Naive thymus-derived CD8-positive, alpha-beta T cell (primary cell): ENCODE results near the gene TRABD2B. TPM values are rescaled to one million over a fixed set of nuclear protein-coding genes. Genes with fewer than 3 reads are reported as not detected.

Source experiments
- polyA plus RNA-seq, 3 donors: library from polyadenylated mRNA; unstranded; fragments of 300-500 nt; fragmentation: Illumina TruSeq; gene quantifications; one replicate each; pipeline ENCODE4 v1.2.3, GENCODE V29; 2021
- total RNA-seq, 8 experiments: library from RNA in 2 of 8; stranded (reverse) in 2 of 8; gene quantifications; one replicate each; pipeline ENCODE4 v1.2.3 and lab custom pipeline; 2021 to 2026

TRABD2B gene
- total and polyA plus RNA-seq, 5 experiments from 2014 or later, result not detected

Other genes starting within 250 kb of the TRABD2B start
- gene SLC5A9, start 225.3 kb upstream of the TRABD2B start, total RNA-seq, result not detected
- gene SLC5A9, start 225.3 kb upstream of the TRABD2B start, polyA plus RNA-seq, result not detected